HepG2 (cell line): ENCODE measurements around the gene MCRS1. TPM values are rescaled to one million over a fixed set of nuclear protein-coding genes. Genes with fewer than 3 reads are reported as not detected.

Experiments used
- ATAC-seq: fragments of 200-7000 bp; cut with Tn5 transposase; 3 replicates; pipeline ENCODE4 v1.9.1; 2020; ENCODE audit warnings: mild to moderate bottlenecking, moderate library complexity
- BruUV-seq: library from RNA; stranded (reverse); fragments of 400-500 nt; replicated peaks from 2 replicates; lab custom pipeline; 2021; lab: Mats Ljungman, UMichigan
- CTCF ChIA-PET: fragments of 300-600 bp; formaldehyde crosslinking; extraction: SDS; loops from one replicate; lab custom pipeline; 2021; ENCODE audit warnings: low total read pairs, inconsistent platforms, low intra/inter-chr PET ratio; lab: Yijun Ruan, JAX
- POLR2A ChIA-PET: fragments of 350-600 bp; sonication (Branson Sonifier 250); formaldehyde crosslinking; loops from one replicate; lab custom pipeline; 2020; ENCODE audit warnings: antibody characterized with exemption, inconsistent platforms; lab: Yijun Ruan, JAX
- DNase-seq: peaks from one replicate; pipeline ENCODE4 v3.0.0-alpha.2; 2015; ENCODE audit warnings: low spot score
- FAIRE-seq: peaks from 3 replicates; lab custom pipeline; 2011; peaks lifted over from hg19 to GRCh38; lab: Jason Lieb, UNC
- H2AFZ ChIP-seq: one replicate; pipeline ENCODE4 v1.6.1; 2011; ENCODE audit warnings: low read length, inconsistent platforms
- H3K27ac ChIP-seq: fragments of 300-600 bp; 3 replicates; pipeline ENCODE4 v1.8.0; 2011; ENCODE audit warnings: mixed run types, mild to moderate bottlenecking, mixed read lengths, low read length, inconsistent platforms; ENCODE audit not compliant: insufficient read depth; ENCODE audit errors: extremely low read length
- H3K27me3 ChIP-seq, 2 experiments: fragments of 200-600 bp in 1 of 2; 2 replicates in 1 of 2; 3 replicates in 1 of 2; pipeline versions ENCODE4 v1.6.0 to v1.8.0; 2011; ENCODE audit warnings: low read length in 2 of 2, mild to moderate bottlenecking in 2 of 2, moderate library complexity in 2 of 2, inconsistent platforms in 1 of 2; ENCODE audit not compliant: insufficient read depth in 2 of 2, control insufficient read depth in 1 of 2
- H3K36me3 ChIP-seq, 2 experiments: fragments of 200-600 bp in 1 of 2; replicated peaks in 1 of 2; 2 replicates in 1 of 2; 3 replicates in 1 of 2; pipeline versions ENCODE4 v1.5.1 to v1.8.0; 2011; ENCODE audit warnings: low read length in 2 of 2, inconsistent platforms in 1 of 2; ENCODE audit not compliant: insufficient read depth in 2 of 2, control insufficient read depth in 1 of 2
- H3K4me1 ChIP-seq: 2 replicates; pipeline ENCODE4 v1.5.1; 2012; ENCODE audit warnings: low read length, inconsistent platforms; ENCODE audit not compliant: insufficient read depth
- H3K4me2 ChIP-seq: 2 replicates; pipeline ENCODE4 v1.6.0; 2011; ENCODE audit warnings: low read depth, low read length, inconsistent platforms
- H3K4me3 ChIP-seq, 3 experiments: fragments of 200-600 bp in 1 of 3; sonication (generic), shearing (Covaris generic) in 1 of 3; replicated peaks in 1 of 3; 2 replicates each; pipeline ENCODE4 v1.5.1; 2011 to 2016; ENCODE audit warnings: low read length in 3 of 3, inconsistent platforms in 2 of 3, low read depth in 2 of 3, mild to moderate bottlenecking in 2 of 3, control low read depth in 1 of 3, mixed read lengths in 1 of 3; ENCODE audit not compliant: insufficient read depth in 1 of 3
- H3K79me2 ChIP-seq: one replicate; pipeline ENCODE4 v1.6.1; 2011; ENCODE audit warnings: low read length, inconsistent platforms; ENCODE audit not compliant: insufficient read depth
- H3K9ac ChIP-seq: 2 replicates; pipeline ENCODE4 v1.6.0; 2011; ENCODE audit warnings: mild to moderate bottlenecking, low read depth, low read length, inconsistent platforms; ENCODE audit not compliant: insufficient read depth
- H3K9me3 ChIP-seq: 2 replicates; pipeline ENCODE4 v1.5.1; 2012; ENCODE audit warnings: mild to moderate bottlenecking, low read length
- H4K20me1 ChIP-seq: 2 replicates; pipeline ENCODE4 v1.6.0; 2011; ENCODE audit warnings: inconsistent platforms, mild to moderate bottlenecking, low read length, moderate library complexity; ENCODE audit not compliant: insufficient read depth
- CENPX ChIP-seq: sonication (generic); formaldehyde crosslinking; IDR thresholded peaks from 2 replicates; pipeline ENCODE4 v1.9.0; 2021; ENCODE audit warnings: mild to moderate bottlenecking, missing genetic modification reagents, moderate library complexity
- ELF1 ChIP-seq: sonication (generic); formaldehyde crosslinking; IDR thresholded peaks from 2 replicates; pipeline ENCODE4 v1.4.0; 2020; ENCODE audit warnings: missing genetic modification reagents
- FOXA1 ChIP-seq, 2 experiments: fragments of 450-650 bp in 1 of 2; sonication (generic) in 1 of 2; formaldehyde crosslinking in 1 of 2; IDR thresholded peaks; 2 replicates each; pipeline versions ENCODE4 v1.4.0 to v1.6.1; 2016 to 2020; ENCODE audit warnings: missing genetic modification reagents in 1 of 2
- HMG20B ChIP-seq: conservative IDR thresholded peaks from 2 replicates; pipeline ENCODE4 v1.6.1; 2016; ENCODE audit warnings: missing genetic modification reagents, missing compliant biosample characterization
- KDM6A ChIP-seq: IDR thresholded peaks from 2 replicates; pipeline ENCODE4 v1.6.1; 2016; ENCODE audit warnings: low read depth
- KLF11 ChIP-seq: IDR thresholded peaks from 2 replicates; pipeline ENCODE4 v1.6.1; 2016; ENCODE audit warnings: missing compliant biosample characterization
- PAWR ChIP-seq: sonication (generic); formaldehyde crosslinking; IDR thresholded peaks from 2 replicates; pipeline ENCODE4 v1.4.0; 2020; ENCODE audit warnings: missing genetic modification reagents, mild to moderate bottlenecking, borderline replicate concordance
- PLRG1 ChIP-seq: fragments of 450-650 bp; conservative IDR thresholded peaks from 2 replicates; pipeline ENCODE4 v1.6.1; 2016
- RARG ChIP-seq: sonication (generic); formaldehyde crosslinking; IDR thresholded peaks from 2 replicates; pipeline ENCODE4 v1.4.0; 2020; ENCODE audit warnings: low read depth, mild to moderate bottlenecking, missing genetic modification reagents
- SRSF1 ChIP-seq: fragments of 200-400 bp; formaldehyde crosslinking; optimal IDR thresholded peaks from 2 replicates; pipeline ENCODE3; 2017; ENCODE audit warnings: mild to moderate bottlenecking, low read depth, low read length, moderate library complexity
- ZFAT ChIP-seq: sonication (generic); formaldehyde crosslinking; conservative IDR thresholded peaks from 2 replicates; pipeline ENCODE4 v1.8.1; 2023; ENCODE audit warnings: missing genetic modification reagents, inconsistent platforms
- ZNF775 ChIP-seq: sonication (generic); formaldehyde crosslinking; IDR thresholded peaks from 2 replicates; pipeline ENCODE4 v1.4.0; 2020; ENCODE audit warnings: missing genetic modification reagents, mild to moderate bottlenecking, moderate library complexity, borderline replicate concordance
- ZNF850 ChIP-seq: sonication (generic); formaldehyde crosslinking; conservative IDR thresholded peaks from 2 replicates; pipeline ENCODE4 v1.9.0; 2021; ENCODE audit warnings: mild to moderate bottlenecking, missing genetic modification reagents
- WGBS: methylation state at CpG from one replicate; pipeline ENCODE4 v1.1.6; 2017; ENCODE audit warnings: low lambda C conversion rate; 5-methylcytosine and 5-hydroxymethylcytosine counted together
- in situ Hi-C: cut with HindIII; loops from 2 replicates; pipeline ENCODE4 v1.10.0; 2017; ENCODE audit warnings: low pct_unique_long_range_greater_than_20kb; ENCODE audit not compliant: extremely low pct_ligation_motif_present
- intact Hi-C: fragments of 100-400 bp; cut with micrococcal nuclease; formaldehyde crosslinking; loops from one replicate; pipeline ENCODE4 v1.10.0; 2022; ENCODE audit not compliant: unreplicated experiment
- polyA plus RNA-seq, 8 experiments: library from polyadenylated mRNA; depleted of rRNA in 3 of 8; stranded (reverse) in 7 of 8; unstranded in 1 of 8; fragments of >200 nt; fragmentation: Illumina TruSeq in 4 of 8; extraction: Trizol in 4 of 8; gene quantifications; 2 replicates each; pipeline versions ENCODE4 v1.2.1 to v1.2.3, GENCODE V29; 2011 to 2016; ENCODE audit warnings: low read depth in 4 of 8, missing spikeins in 1 of 8, mixed read lengths in 1 of 8; ENCODE audit not compliant: insufficient read depth in 1 of 8
- total RNA-seq, 5 experiments: library from RNA; depleted of rRNA; stranded (reverse); fragments of >200 nt; fragmentation: Illumina TruSeq; extraction: Trizol; gene quantifications; 2 replicates each; pipeline ENCODE4 v1.2.3, GENCODE V29; 2016; ENCODE audit warnings: low read depth in 1 of 5
- TF ChIP-seq, protein P1 (sequence below): sonication (generic); formaldehyde crosslinking; IDR thresholded peaks from 2 replicates; pipeline ENCODE4 v1.4.0; 2020; ENCODE audit warnings: missing genetic modification reagents
- TF ChIP-seq, protein P2 (sequence below): IDR thresholded peaks from 2 replicates; pipeline ENCODE4 v1.6.1; 2016; ENCODE audit warnings: low read depth
- TF ChIP-seq, protein P3 (sequence below): sonication (generic); formaldehyde crosslinking; IDR thresholded peaks from 2 replicates; pipeline ENCODE4 v1.5.0; 2020; ENCODE audit warnings: missing genetic modification reagents
- TF ChIP-seq, protein P4 (sequence below): IDR thresholded peaks from 2 replicates; pipeline ENCODE4 v1.6.1; 2016

The MCRS1 gene
- total and polyA plus RNA-seq, 2 of the 13 experiments (the other 11 are each of a cell fraction or from before 2014, with no cell fraction given), result 51.0 to 66.3 TPM

DNA sequence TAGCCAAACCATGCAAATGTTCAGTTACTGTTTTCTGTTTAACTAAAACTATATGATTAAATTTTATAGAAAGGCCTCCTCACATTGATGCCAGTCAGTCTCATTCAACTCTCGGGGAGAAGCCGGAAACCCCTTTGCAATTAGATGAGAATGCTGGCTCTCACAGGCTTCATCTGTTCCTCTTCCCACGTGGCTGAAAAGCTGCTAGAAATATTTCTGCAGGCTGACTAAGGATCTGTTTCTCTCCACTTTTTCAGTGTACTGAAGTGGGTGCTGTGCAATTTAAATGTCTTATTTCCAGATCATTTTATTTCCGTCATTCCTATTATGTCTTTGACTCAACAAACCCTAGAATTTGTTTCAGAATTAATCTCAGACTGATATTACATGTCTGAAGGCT, 46.6 kb downstream of the MCRS1 start:
- DNase-seq, result no peak
- in situ Hi-C loops, result no loop called here
- Histone ChIP-seq H3K27ac (no peak overlapping the region), H3K4me3 (no peak overlapping the region), H4K20me1 (no peaks in the 10 kb centered on the region), H3K27me3 (no peaks in the 10 kb centered on the region), H3K4me2 (no peak overlapping the region), H2AFZ (no peak overlapping the region), H3K9ac (no peak overlapping the region), H3K4me1 (no peaks in the 10 kb centered on the region), H3K36me3 (peaks cover 8 to 48% of the 10 kb centered on the region in 2 experiments), H3K9me3 (no peaks in the 10 kb centered on the region), H3K79me2 (no peaks in the 10 kb centered on the region)
- TF ChIP-seq, protein P1, sequence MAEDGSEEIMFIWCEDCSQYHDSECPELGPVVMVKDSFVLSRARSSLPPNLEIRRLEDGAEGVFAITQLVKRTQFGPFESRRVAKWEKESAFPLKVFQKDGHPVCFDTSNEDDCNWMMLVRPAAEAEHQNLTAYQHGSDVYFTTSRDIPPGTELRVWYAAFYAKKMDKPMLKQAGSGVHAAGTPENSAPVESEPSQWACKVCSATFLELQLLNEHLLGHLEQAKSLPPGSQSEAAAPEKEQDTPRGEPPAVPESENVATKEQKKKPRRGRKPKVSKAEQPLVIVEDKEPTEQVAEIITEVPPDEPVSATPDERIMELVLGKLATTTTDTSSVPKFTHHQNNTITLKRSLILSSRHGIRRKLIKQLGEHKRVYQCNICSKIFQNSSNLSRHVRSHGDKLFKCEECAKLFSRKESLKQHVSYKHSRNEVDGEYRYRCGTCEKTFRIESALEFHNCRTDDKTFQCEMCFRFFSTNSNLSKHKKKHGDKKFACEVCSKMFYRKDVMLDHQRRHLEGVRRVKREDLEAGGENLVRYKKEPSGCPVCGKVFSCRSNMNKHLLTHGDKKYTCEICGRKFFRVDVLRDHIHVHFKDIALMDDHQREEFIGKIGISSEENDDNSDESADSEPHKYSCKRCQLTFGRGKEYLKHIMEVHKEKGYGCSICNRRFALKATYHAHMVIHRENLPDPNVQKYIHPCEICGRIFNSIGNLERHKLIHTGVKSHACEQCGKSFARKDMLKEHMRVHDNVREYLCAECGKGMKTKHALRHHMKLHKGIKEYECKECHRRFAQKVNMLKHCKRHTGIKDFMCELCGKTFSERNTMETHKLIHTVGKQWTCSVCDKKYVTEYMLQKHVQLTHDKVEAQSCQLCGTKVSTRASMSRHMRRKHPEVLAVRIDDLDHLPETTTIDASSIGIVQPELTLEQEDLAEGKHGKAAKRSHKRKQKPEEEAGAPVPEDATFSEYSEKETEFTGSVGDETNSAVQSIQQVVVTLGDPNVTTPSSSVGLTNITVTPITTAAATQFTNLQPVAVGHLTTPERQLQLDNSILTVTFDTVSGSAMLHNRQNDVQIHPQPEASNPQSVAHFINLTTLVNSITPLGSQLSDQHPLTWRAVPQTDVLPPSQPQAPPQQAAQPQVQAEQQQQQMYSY (CRISPR knock-in tag), result no peak
- TF ChIP-seq CENPX (CRISPR knock-in tag) (no peak), ZFAT (CRISPR knock-in tag) (no peak), ZNF850 (CRISPR knock-in tag) (no peak), PLRG1 (no peak), RARG (no peak), KDM6A (CRISPR knock-in tag) (no peak), PAWR (CRISPR knock-in tag) (no peak), HMG20B (CRISPR knock-in tag) (no peak), ZNF775 (CRISPR knock-in tag) (no peak), FOXA1 (IDR thresholded peaks at IDR 0.05) (no peak), FOXA1 (CRISPR knock-in tag; IDR thresholded peaks at IDR 0.05) (no peak), ELF1 (no peak), KLF11 (CRISPR knock-in tag) (no peak), SRSF1 (no peak)
- TF ChIP-seq, protein P2, sequence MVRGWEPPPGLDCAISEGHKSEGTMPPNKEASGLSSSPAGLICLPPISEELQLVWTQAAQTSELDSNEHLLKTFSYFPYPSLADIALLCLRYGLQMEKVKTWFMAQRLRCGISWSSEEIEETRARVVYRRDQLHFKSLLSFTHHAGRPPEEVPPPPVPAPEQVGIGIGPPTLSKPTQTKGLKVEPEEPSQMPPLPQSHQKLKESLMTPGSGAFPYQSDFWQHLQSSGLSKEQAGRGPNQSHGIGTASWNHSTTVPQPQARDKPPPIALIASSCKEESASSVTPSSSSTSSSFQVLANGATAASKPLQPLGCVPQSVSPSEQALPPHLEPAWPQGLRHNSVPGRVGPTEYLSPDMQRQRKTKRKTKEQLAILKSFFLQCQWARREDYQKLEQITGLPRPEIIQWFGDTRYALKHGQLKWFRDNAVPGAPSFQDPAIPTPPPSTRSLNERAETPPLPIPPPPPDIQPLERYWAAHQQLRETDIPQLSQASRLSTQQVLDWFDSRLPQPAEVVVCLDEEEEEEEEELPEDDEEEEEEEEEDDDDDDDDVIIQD (CRISPR knock-in tag), result no peak
- TF ChIP-seq, protein P3, sequence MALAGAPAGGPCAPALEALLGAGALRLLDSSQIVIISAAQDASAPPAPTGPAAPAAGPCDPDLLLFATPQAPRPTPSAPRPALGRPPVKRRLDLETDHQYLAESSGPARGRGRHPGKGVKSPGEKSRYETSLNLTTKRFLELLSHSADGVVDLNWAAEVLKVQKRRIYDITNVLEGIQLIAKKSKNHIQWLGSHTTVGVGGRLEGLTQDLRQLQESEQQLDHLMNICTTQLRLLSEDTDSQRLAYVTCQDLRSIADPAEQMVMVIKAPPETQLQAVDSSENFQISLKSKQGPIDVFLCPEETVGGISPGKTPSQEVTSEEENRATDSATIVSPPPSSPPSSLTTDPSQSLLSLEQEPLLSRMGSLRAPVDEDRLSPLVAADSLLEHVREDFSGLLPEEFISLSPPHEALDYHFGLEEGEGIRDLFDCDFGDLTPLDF (CRISPR knock-in tag), result no peak
- TF ChIP-seq, protein P4, sequence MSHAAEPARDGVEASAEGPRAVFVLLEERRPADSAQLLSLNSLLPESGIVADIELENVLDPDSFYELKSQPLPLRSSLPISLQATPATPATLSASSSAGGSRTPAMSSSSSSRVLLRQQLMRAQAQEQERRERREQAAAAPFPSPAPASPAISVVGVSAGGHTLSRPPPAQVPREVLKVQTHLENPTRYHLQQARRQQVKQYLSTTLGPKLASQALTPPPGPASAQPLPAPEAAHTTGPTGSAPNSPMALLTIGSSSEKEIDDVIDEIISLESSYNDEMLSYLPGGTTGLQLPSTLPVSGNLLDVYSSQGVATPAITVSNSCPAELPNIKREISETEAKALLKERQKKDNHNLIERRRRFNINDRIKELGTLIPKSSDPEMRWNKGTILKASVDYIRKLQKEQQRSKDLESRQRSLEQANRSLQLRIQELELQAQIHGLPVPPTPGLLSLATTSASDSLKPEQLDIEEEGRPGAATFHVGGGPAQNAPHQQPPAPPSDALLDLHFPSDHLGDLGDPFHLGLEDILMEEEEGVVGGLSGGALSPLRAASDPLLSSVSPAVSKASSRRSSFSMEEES (CRISPR knock-in tag), result no peak
- CTCF ChIA-PET, result no interaction called here
- POLR2A ChIA-PET, result no interaction called here
- 91% methylated on average over 4 of the region's 4 CpGs for WGBS
- no TSS peak for BruUV-seq
- FAIRE-seq, result no peak
- no peak for ATAC-seq
- intact Hi-C loops, result no loop called here
